Esophagus muscularis mucosa (tissue), 4 donors: ENCODE results near the gene LDHD. TPM values are rescaled to one million over a fixed set of nuclear protein-coding genes. Genes with fewer than 3 reads are reported as not detected.

Experiments used
- DNase-seq: peaks from one replicate; pipeline ENCODE4 v3.0.0-alpha.2; 2017; ENCODE audit errors: extremely low spot score
- H3K27ac ChIP-seq, 4 donors: fragments of 200-600 bp; sonication (generic); replicated peaks in 1 of 4; 1 replicate in 3 of 4; 2 replicates in 1 of 4; pipeline ENCODE4 v1.5.1; 2016 to 2019; ENCODE audit warnings: mild to moderate bottlenecking in 1 of 4
- H3K27me3 ChIP-seq, 4 donors: fragments of 200-600 bp; sonication (generic); one replicate each; pipeline versions ENCODE4 v1.5.1 to v1.6.0; 2016 to 2019
- H3K36me3 ChIP-seq, 4 donors: fragments of 200-600 bp; sonication (generic); one replicate each; pipeline ENCODE4 v1.5.1; 2016 to 2019
- H3K4me1 ChIP-seq, 4 donors: fragments of 200-600 bp; sonication (generic); one replicate each; pipeline ENCODE4 v1.5.1; 2016 to 2019
- H3K4me3 ChIP-seq, 4 donors: fragments of 200-600 bp; sonication (generic); 1 replicate in 2 of 4; 2 replicates in 2 of 4; pipeline ENCODE4 v1.5.1; 2016 to 2019; ENCODE audit warnings: mild to moderate bottlenecking in 4 of 4, moderate library complexity in 1 of 4
- H3K9me3 ChIP-seq, 4 donors: fragments of 200-600 bp; sonication (generic); 1 replicate in 3 of 4; 2 replicates in 1 of 4; pipeline ENCODE4 v1.5.1; 2016 to 2019
- CTCF ChIP-seq, 3 experiments: fragments of 200-600 bp in 2 of 3; fragments of 450-650 bp in 1 of 3; sonication (generic) in 2 of 3; IDR thresholded peaks; one replicate each; pipeline ENCODE4 v1.5.1; 2017 to 2019; ENCODE audit warnings: antibody characterized with exemption in 3 of 3, mild to moderate bottlenecking in 2 of 3, moderate library complexity in 1 of 3
- POLR2A ChIP-seq: fragments of 450-650 bp; IDR thresholded peaks from one replicate; pipeline ENCODE4 v1.6.1; 2017; ENCODE audit warnings: antibody characterized with exemption, moderate library complexity, mild to moderate bottlenecking, low read depth
- POLR2AphosphoS5 ChIP-seq, 2 donors: sonication (generic); formaldehyde crosslinking; IDR thresholded peaks; one replicate each; pipeline ENCODE4 v1.6.1; 2017; ENCODE audit warnings: antibody characterized with exemption in 2 of 2
- whole genome bisulfite sequencing: methylation state at CpG from one replicate; pipeline ENCODE4 v1.1.5; 2018; 5-methylcytosine and 5-hydroxymethylcytosine counted together
- intact Hi-C: fragments of 100-400 bp; cut with DNase I; formaldehyde crosslinking; loops from one replicate; pipeline ENCODE4 v1.15.1; 2023
- total RNA-seq, 4 donors: library from RNA; depleted of rRNA; stranded (reverse); fragments of >200 nt; gene quantifications; one replicate each; pipeline versions ENCODE4 v1.1.0 to v1.2.1, GENCODE V29; 2016

The LDHD gene
- total RNA-seq, 4 donors from 2014 or later = 6.7 to 13.2 (median 8.7) TPM

- WGBS = 48% methylated on average over 22 of the region's 22 CpGs
- Histone ChIP-seq H3K27ac (peak overlapping the region; percentile 67 to 83 (median 74)), H3K27me3 (no peaks in the 10 kb centered on the region), H3K4me3 (peak overlapping the region in 3 of 4 donors; percentile 3 to 15 (median 3)), H3K4me1 (peaks cover 24 to 69% (median 60%) of the 10 kb centered on the region in 4 donors), H3K9me3 (no peaks in the 10 kb centered on the region), H3K36me3 (no peaks in the 10 kb centered on the region)
- intact Hi-C loops = loop anchor here (5.0 kb wide), 1 partner anchor 45 kb away; no protein-coding TSS in a partner anchor
- TF ChIP-seq POLR2AphosphoS5 (IDR thresholded peaks at IDR 0.05) (peak in 1 of 2 donors; percentile 22), POLR2A (no peak), CTCF (IDR thresholded peaks at IDR 0.05) (peak in 1 of 3 experiments; percentile 11)
- DNase-seq = no peak
Measured at GRCh38 chr16:75062135-75062975, 54.2 kb downstream of the LDHD start.

Other genes with a start within 250 kb of the LDHD start
- gene WDR59, start 131.7 kb downstream of the LDHD start, total RNA-seq = 10 to 100 TPM; 15.7 to 27.2 (median 18.6) TPM
- gene ZNRF1, start 117.8 kb downstream of the LDHD start, total RNA-seq = 10 to 100 TPM; 18.2 to 28.3 (median 23.6) TPM
- 10 to 100 TPM in 3 of 4 donors, 1 to 10 TPM in 1; 8.4 to 17.4 (median 12.0) TPM for gene ZFP1, start 31.7 kb upstream of the LDHD start, total RNA-seq
- gene CTRB2, start 90.4 kb upstream of the LDHD start, total RNA-seq = not detected
- not detected for gene CTRB1, start 102.2 kb upstream of the LDHD start, total RNA-seq
- gene BCAR1, start 134.8 kb upstream of the LDHD start, total RNA-seq = 10 to 100 TPM; 31.6 to 67.1 (median 54.8) TPM